PC-9 (cell line): ENCODE results near the gene ZNRF1. TPM values are rescaled to one million over a fixed set of nuclear protein-coding genes. Genes with fewer than 3 reads are reported as not detected.

Experiments used
- BruUV-seq: library from RNA; stranded (reverse); fragments of 400-500 nt; replicated peaks from 2 replicates; lab custom pipeline; 2021; lab: Mats Ljungman, UMichigan
- CTCF ChIA-PET: fragments of 300-600 bp; sonication (Branson Sonifier 250); formaldehyde crosslinking; loops from one replicate; lab custom pipeline; 2022; ENCODE audit warnings: antibody characterized with exemption; lab: Charles Lee
- POLR2A ChIA-PET: fragments of 300-600 bp; sonication (Branson Sonifier 250); formaldehyde crosslinking; loops from one replicate; lab custom pipeline; 2022; ENCODE audit warnings: antibody characterized with exemption; ENCODE audit not compliant: unreplicated experiment; lab: Charles Lee
- DNase-seq, 2 experiments: peaks; one replicate each; pipeline versions ENCODE4 v3.0.0 to v3.0.0-alpha.2; 2015 to 2022; ENCODE audit warnings: mixed read lengths in 1 of 2
- H2AFZ ChIP-seq: fragments of 200-600 bp; sonication (generic); 2 replicates; pipeline ENCODE4 v1.8.1; 2017; ENCODE audit warnings: antibody characterized with exemption
- H3F3A ChIP-seq: fragments of 200-600 bp; sonication (generic); 2 replicates; pipeline ENCODE4 v1.8.1; 2017; ENCODE audit warnings: antibody characterized with exemption, mild to moderate bottlenecking, low read depth; ENCODE audit not compliant: insufficient read depth
- H3K27ac ChIP-seq: fragments of 200-600 bp; sonication (generic); 2 replicates; pipeline ENCODE4 v1.6.1; 2016; ENCODE audit warnings: mixed run types
- H3K27me3 ChIP-seq: fragments of 200-600 bp; sonication (generic); 2 replicates; pipeline ENCODE4 v1.6.1; 2016; ENCODE audit warnings: low read depth, mixed run types; ENCODE audit not compliant: insufficient read depth
- H3K36me3 ChIP-seq: fragments of 200-600 bp; sonication (generic); 2 replicates; pipeline ENCODE4 v1.6.1; 2016; ENCODE audit warnings: low read depth, mixed run types
- H3K4me1 ChIP-seq: fragments of 200-600 bp; sonication (generic); replicated peaks from 2 replicates; pipeline ENCODE4 v1.6.1; 2016; ENCODE audit warnings: mixed run types; ENCODE audit not compliant: insufficient read depth
- H3K4me2 ChIP-seq: fragments of 200-600 bp; sonication (generic); 2 replicates; pipeline ENCODE4 v1.6.1; 2017; ENCODE audit warnings: mixed run types
- H3K4me3 ChIP-seq: fragments of 200-600 bp; sonication (generic); 2 replicates; pipeline ENCODE4 v1.6.1; 2016; ENCODE audit warnings: mixed run types
- H3K79me2 ChIP-seq: fragments of 200-600 bp; sonication (generic); 2 replicates; pipeline ENCODE4 v1.6.1; 2017; ENCODE audit warnings: low read depth, mixed run types
- H3K9me2 ChIP-seq: fragments of 200-600 bp; sonication (generic); 2 replicates; pipeline ENCODE4 v1.8.1; 2017; ENCODE audit warnings: mild to moderate bottlenecking; ENCODE audit not compliant: insufficient read depth
- H3K9me3 ChIP-seq: fragments of 200-600 bp; sonication (generic); 2 replicates; pipeline ENCODE4 v1.8.1; 2016; ENCODE audit warnings: low read depth; ENCODE audit not compliant: insufficient read depth
- H4K20me1 ChIP-seq: fragments of 200-600 bp; sonication (generic); 2 replicates; pipeline ENCODE4 v1.8.1; 2017; ENCODE audit not compliant: insufficient read depth
- EZH2 ChIP-seq: fragments of 200-600 bp; sonication (generic); IDR thresholded peaks from 2 replicates; pipeline ENCODE4 v1.8.0; 2017; ENCODE audit warnings: antibody characterized with exemption, low read depth
- intact Hi-C: fragments of 100-400 bp; cut with micrococcal nuclease; formaldehyde crosslinking; loops from one replicate; pipeline ENCODE4 v1.10.0; 2022; ENCODE audit not compliant: unreplicated experiment
- total RNA-seq: library from RNA; stranded (reverse); gene quantifications from 2 replicates; pipeline ENCODE4 v1.2.3, GENCODE V29; 2021
- TF ChIP-seq, protein P1 (sequence below): fragments of 200-600 bp; sonication (generic); conservative IDR thresholded peaks from 2 replicates; pipeline ENCODE4 v1.6.1; 2017; ENCODE audit warnings: mixed run types, antibody characterized with exemption, mild to moderate bottlenecking, moderate library complexity

Gene ZNRF1
- total RNA-seq, 1 experiment from 2014 or later, result 64.4 TPM

GRCh38 chr16:75130150-75130771 is 131.4 kb downstream of the ZNRF1 start:
- Histone ChIP-seq H3K36me3 (no peaks in the 10 kb centered on the region), H3K4me3 (no peak overlapping the region), H3K27me3 (peaks cover 9% of the 10 kb centered on the region; the same call in 1 of the 2 replicates), H3K9me2 (no peaks in the 10 kb centered on the region), H3K9me3 (peaks cover 9% of the 10 kb centered on the region; the same call in 1 of the 2 replicates), H2AFZ (no peak overlapping the region), H3F3A (peaks cover 16% of the 10 kb centered on the region), H3K4me2 (no peak overlapping the region), H3K4me1 (peaks cover 18% of the 10 kb centered on the region), H4K20me1 (no peaks in the 10 kb centered on the region; the same call in 1 of the 2 replicates), H3K27ac (no peak overlapping the region), H3K79me2 (no peaks in the 10 kb centered on the region)
- TF ChIP-seq EZH2, result no peak
- TF ChIP-seq, protein P1, sequence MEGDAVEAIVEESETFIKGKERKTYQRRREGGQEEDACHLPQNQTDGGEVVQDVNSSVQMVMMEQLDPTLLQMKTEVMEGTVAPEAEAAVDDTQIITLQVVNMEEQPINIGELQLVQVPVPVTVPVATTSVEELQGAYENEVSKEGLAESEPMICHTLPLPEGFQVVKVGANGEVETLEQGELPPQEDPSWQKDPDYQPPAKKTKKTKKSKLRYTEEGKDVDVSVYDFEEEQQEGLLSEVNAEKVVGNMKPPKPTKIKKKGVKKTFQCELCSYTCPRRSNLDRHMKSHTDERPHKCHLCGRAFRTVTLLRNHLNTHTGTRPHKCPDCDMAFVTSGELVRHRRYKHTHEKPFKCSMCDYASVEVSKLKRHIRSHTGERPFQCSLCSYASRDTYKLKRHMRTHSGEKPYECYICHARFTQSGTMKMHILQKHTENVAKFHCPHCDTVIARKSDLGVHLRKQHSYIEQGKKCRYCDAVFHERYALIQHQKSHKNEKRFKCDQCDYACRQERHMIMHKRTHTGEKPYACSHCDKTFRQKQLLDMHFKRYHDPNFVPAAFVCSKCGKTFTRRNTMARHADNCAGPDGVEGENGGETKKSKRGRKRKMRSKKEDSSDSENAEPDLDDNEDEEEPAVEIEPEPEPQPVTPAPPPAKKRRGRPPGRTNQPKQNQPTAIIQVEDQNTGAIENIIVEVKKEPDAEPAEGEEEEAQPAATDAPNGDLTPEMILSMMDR, result no peak
- ChIA-PET CTCF (interaction anchor here (0.8 to 1.3 kb wide), 2 partner anchors 21 to 268 kb away, joined by 4 read pairs; no protein-coding TSS in a partner anchor), POLR2A (no interaction called here)
- DNase-seq, result peak in 1 of 2 experiments; percentile 54
- BruUV-seq, result no TSS peak
- intact Hi-C loops, result no loop called here

GRCh38 chr16:75131081-75131480 is 132.3 kb downstream of the ZNRF1 start:
- POLR2A ChIA-PET, result no interaction called here
- Histone ChIP-seq H3K27me3 (peaks cover 9% of the 10 kb centered on the region; the same call in 1 of the 2 replicates), H3K4me1 (peaks cover 18% of the 10 kb centered on the region), H4K20me1 (no peaks in the 10 kb centered on the region; the same call in 1 of the 2 replicates), H3K9me2 (no peaks in the 10 kb centered on the region), H2AFZ (no peak overlapping the region), H3K79me2 (no peaks in the 10 kb centered on the region), H3K9me3 (peaks cover 9% of the 10 kb centered on the region; the same call in 1 of the 2 replicates), H3K36me3 (no peaks in the 10 kb centered on the region), H3F3A (peaks cover 16% of the 10 kb centered on the region), H3K27ac (no peak overlapping the region), H3K4me3 (no peak overlapping the region), H3K4me2 (no peak overlapping the region)
- TF ChIP-seq, protein P1, result no peak
- no peak for TF ChIP-seq EZH2
- no TSS peak for BruUV-seq
- CTCF ChIA-PET, result no interaction called here
- intact Hi-C loops, result no loop called here
- no peak for DNase-seq

- no TSS peak for BruUV-seq
- no peaks in the 10 kb centered on the region for H3K27me3 ChIP-seq
- no peaks in the 10 kb centered on the region for H3K9me3 ChIP-seq
- H4K20me1 ChIP-seq, result no peaks in the 10 kb centered on the region
- TF ChIP-seq, protein P1, result no peak
- TF ChIP-seq EZH2, result no peak
- no peaks in the 10 kb centered on the region for H3K36me3 ChIP-seq
- ChIA-PET CTCF (no interaction called here), POLR2A (no interaction called here)
- H3K4me2 ChIP-seq, result no peak overlapping the region
- intact Hi-C loops, result no loop called here
- no peaks in the 10 kb centered on the region for H3K4me1 ChIP-seq
- no peaks in the 10 kb centered on the region for H3K9me2 ChIP-seq
- H3F3A ChIP-seq, result peaks cover 10% of the 10 kb centered on the region; the same call in 1 of the 2 replicates
- H3K4me3 ChIP-seq, result no peak overlapping the region
- no peak for DNase-seq
- H3K79me2 ChIP-seq, result no peaks in the 10 kb centered on the region
- H2AFZ ChIP-seq, result no peak overlapping the region
- H3K27ac ChIP-seq, result no peak overlapping the region
Observed at GRCh38 chr16:75138233-75138632, 139.4 kb downstream of the ZNRF1 start.
